K562 (cell line): ENCODE data around the gene TLE6. TPM values are rescaled to one million over a fixed set of nuclear protein-coding genes. Genes with fewer than 3 reads are reported as not detected.
A peak's percentile ranks its signal among the peaks of the same experiment; 100 is the strongest.

ENCODE experiments used
- CAMTA2 ChIP-seq: fragments of 250-450 bp; sonication (Bioruptor Pico); conservative IDR thresholded peaks from 2 replicates; pipeline ENCODE4 v1.5.1; 2022
- CBX3 ChIP-seq, 2 experiments: IDR thresholded peaks; 1 replicate in 1 of 2; 2 replicates in 1 of 2; pipeline ENCODE4 v1.6.1; 2012; ENCODE audit warnings: inconsistent platforms in 2 of 2, low read length in 2 of 2, borderline replicate concordance in 1 of 2, control low read depth in 1 of 2
- CBX5 ChIP-seq: IDR thresholded peaks from 2 replicates; pipeline ENCODE4 v1.6.1; 2014; ENCODE audit warnings: low read depth, borderline replicate concordance
- KDM1A ChIP-seq, 2 experiments: fragments of 450-650 bp; IDR thresholded peaks; 2 replicates each; pipeline ENCODE4 v1.6.1; 2016; ENCODE audit warnings: mild to moderate bottlenecking in 2 of 2
- MTA3 ChIP-seq: fragments of 450-650 bp; formaldehyde crosslinking; IDR thresholded peaks from 2 replicates; pipeline ENCODE4 v1.6.1; 2017; ENCODE audit warnings: mild to moderate bottlenecking, borderline replicate concordance
- NCOA1 ChIP-seq: fragments of 450-650 bp; IDR thresholded peaks from 2 replicates; pipeline ENCODE4 v1.6.1; 2016; ENCODE audit warnings: low read depth
- PHTF2 ChIP-seq: fragments of 250-450 bp; sonication (Bioruptor Pico); IDR thresholded peaks from 2 replicates; pipeline ENCODE4 v1.5.0; 2021; ENCODE audit warnings: mild to moderate bottlenecking
- SRF ChIP-seq, 2 experiments: fragments of 250-450, 450-650 bp in 1 of 2; sonication (Bioruptor Pico) in 1 of 2; sonication (generic) in 1 of 2; formaldehyde crosslinking; IDR thresholded peaks; 2 replicates each; pipeline versions ENCODE4 v1.5.0 to v1.5.1; 2020 to 2022; ENCODE audit warnings: mild to moderate bottlenecking in 1 of 2, missing genetic modification reagents in 1 of 2
- U2AF1 ChIP-seq: fragments of 200-400 bp; formaldehyde crosslinking; optimal IDR thresholded peaks from 2 replicates; pipeline ENCODE3; 2017; ENCODE audit warnings: mild to moderate bottlenecking, low read depth, low read length, moderate library complexity
- ZNF24 ChIP-seq: fragments of 450-650 bp; IDR thresholded peaks from 2 replicates; pipeline ENCODE4 v1.6.1; 2016
- ZNF316 ChIP-seq: fragments of 450-650 bp; IDR thresholded peaks from 2 replicates; pipeline ENCODE4 v1.6.1; 2016
- ZNF445 ChIP-seq: fragments of 250-450 bp; sonication (Bioruptor Pico); IDR thresholded peaks from 2 replicates; pipeline ENCODE4 v1.4.0; 2020; ENCODE audit warnings: low read depth, mild to moderate bottlenecking, moderate library complexity
- ZNF561 ChIP-seq: fragments of 450-650 bp; formaldehyde crosslinking; conservative IDR thresholded peaks from 2 replicates; pipeline ENCODE4 v1.4.0; 2020; ENCODE audit warnings: mild to moderate bottlenecking, moderate library complexity
- ZNF668 ChIP-seq: fragments of 250-450 bp; sonication (Bioruptor Pico); IDR thresholded peaks from 2 replicates; pipeline ENCODE4 v1.8.0; 2022; ENCODE audit warnings: mild to moderate bottlenecking, inconsistent platforms
- ZNF75A ChIP-seq: fragments of 450-650 bp; formaldehyde crosslinking; IDR thresholded peaks from 2 replicates; pipeline ENCODE4 v1.4.0; 2020; ENCODE audit warnings: mild to moderate bottlenecking
- polyA plus RNA-seq, 8 experiments: library from polyadenylated mRNA; depleted of rRNA in 4 of 8; stranded (reverse) in 5 of 8; unstranded in 3 of 8; fragments of >200 nt; fragmentation: Nextera tagmentation in 2 of 8; fragmentation: Illumina TruSeq in 1 of 8; extraction: Ambion mirVana in 2 of 8; extraction: Trizol in 1 of 8; gene quantifications; 2 replicates each; pipeline versions ENCODE4 v1.2.1 to v1.2.3, GENCODE V29; 2011 to 2014; ENCODE audit warnings: inconsistent platforms in 1 of 8, missing spikeins in 1 of 8
- total RNA-seq, 7 experiments: library from RNA; depleted of rRNA in 6 of 7; stranded (reverse); fragments of >200 nt in 6 of 7; fragmentation: Illumina TruSeq in 2 of 7; extraction: Trizol in 2 of 7; gene quantifications; 2 replicates each; pipeline versions ENCODE4 v1.2.1 to v1.2.3, GENCODE V29; 2011 to 2021; ENCODE audit warnings: low replicate concordance in 1 of 7
- TF ChIP-seq, protein P1 (sequence below): sonication (generic); formaldehyde crosslinking; IDR thresholded peaks from 2 replicates; pipeline ENCODE4 v1.8.0; 2023; ENCODE audit warnings: mild to moderate bottlenecking, missing genetic modification reagents
- TF ChIP-seq, protein P2 (sequence below): fragments of 450-650 bp; IDR thresholded peaks from 2 replicates; pipeline ENCODE4 v1.6.1; 2018; ENCODE audit warnings: mild to moderate bottlenecking, low read depth; ENCODE audit not compliant: partially characterized antibody
- TF ChIP-seq, protein P3 (sequence below): fragments of 250-450 bp; sonication (Bioruptor Pico); IDR thresholded peaks from 2 replicates; pipeline ENCODE4 v1.8.0; 2022; ENCODE audit warnings: inconsistent platforms
- TF ChIP-seq, protein P4 (sequence below): IDR thresholded peaks from 3 replicates; pipeline ENCODE4 v1.6.1; 2011; ENCODE audit warnings: borderline replicate concordance, mild to moderate bottlenecking, moderate library complexity; ENCODE audit not compliant: insufficient read length; ENCODE audit errors: extremely low read depth

TLE6 gene
- total and polyA plus RNA-seq, 9 of the 15 experiments (the other 6 are each of a cell fraction or from before 2014, with no cell fraction given) = 1.1 to 6.1 (median 2.5) TPM

DNA sequence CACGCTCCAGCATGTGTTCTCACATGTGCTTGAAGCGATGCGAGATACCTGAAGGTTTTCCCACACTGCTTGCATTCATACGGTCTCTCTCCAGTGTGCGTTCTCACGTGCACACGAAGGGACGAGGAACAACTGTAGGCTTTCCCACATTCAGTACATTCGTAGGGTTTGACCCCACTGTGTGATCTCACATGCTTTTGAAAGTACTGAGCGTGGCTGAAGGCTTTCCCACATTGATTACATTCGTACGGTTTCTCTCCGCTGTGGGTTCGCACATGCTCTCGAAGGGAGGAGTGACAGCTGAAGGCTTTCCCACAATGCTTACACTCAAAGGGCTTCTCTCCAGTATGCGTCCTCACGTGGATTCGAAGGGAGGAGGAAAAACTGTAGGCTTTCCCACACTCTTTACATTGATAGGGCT, 43.9 kb upstream of the TLE6 start (continued):
- TF ChIP-seq, protein P1, sequence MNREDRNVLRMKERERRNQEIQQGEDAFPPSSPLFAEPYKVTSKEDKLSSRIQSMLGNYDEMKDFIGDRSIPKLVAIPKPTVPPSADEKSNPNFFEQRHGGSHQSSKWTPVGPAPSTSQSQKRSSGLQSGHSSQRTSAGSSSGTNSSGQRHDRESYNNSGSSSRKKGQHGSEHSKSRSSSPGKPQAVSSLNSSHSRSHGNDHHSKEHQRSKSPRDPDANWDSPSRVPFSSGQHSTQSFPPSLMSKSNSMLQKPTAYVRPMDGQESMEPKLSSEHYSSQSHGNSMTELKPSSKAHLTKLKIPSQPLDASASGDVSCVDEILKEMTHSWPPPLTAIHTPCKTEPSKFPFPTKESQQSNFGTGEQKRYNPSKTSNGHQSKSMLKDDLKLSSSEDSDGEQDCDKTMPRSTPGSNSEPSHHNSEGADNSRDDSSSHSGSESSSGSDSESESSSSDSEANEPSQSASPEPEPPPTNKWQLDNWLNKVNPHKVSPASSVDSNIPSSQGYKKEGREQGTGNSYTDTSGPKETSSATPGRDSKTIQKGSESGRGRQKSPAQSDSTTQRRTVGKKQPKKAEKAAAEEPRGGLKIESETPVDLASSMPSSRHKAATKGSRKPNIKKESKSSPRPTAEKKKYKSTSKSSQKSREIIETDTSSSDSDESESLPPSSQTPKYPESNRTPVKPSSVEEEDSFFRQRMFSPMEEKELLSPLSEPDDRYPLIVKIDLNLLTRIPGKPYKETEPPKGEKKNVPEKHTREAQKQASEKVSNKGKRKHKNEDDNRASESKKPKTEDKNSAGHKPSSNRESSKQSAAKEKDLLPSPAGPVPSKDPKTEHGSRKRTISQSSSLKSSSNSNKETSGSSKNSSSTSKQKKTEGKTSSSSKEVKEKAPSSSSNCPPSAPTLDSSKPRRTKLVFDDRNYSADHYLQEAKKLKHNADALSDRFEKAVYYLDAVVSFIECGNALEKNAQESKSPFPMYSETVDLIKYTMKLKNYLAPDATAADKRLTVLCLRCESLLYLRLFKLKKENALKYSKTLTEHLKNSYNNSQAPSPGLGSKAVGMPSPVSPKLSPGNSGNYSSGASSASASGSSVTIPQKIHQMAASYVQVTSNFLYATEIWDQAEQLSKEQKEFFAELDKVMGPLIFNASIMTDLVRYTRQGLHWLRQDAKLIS (CRISPR knock-in tag) = no peak
- TF ChIP-seq CBX3 (IDR thresholded peaks at IDR 0.05; ENCODE audit: borderline replicate concordance in 1 of 2, low read length in 2 of 2) = peak; percentile 89 to 100
- peak; percentile 93 for TF ChIP-seq MTA3
- no peak for TF ChIP-seq PHTF2 (CRISPR knock-in tag)
- TF ChIP-seq, protein P2, sequence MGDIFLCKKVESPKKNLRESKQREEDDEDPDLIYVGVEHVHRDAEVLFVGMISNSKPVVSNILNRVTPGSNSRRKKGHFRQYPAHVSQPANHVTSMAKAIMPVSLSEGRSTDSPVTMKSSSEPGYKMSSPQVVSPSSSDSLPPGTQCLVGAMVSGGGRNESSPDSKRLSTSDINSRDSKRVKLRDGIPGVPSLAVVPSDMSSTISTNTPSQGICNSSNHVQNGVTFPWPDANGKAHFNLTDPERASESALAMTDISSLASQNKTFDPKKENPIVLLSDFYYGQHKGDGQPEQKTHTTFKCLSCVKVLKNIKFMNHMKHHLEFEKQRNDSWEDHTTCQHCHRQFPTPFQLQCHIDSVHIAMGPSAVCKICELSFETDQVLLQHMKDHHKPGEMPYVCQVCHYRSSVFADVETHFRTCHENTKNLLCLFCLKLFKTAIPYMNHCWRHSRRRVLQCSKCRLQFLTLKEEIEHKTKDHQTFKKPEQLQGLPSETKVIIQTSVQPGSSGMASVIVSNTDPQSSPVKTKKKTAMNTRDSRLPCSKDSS = peak; percentile 99
- no peak for TF ChIP-seq U2AF1
- TF ChIP-seq SRF (CRISPR knock-in tag; IDR thresholded peaks at IDR 0.05) = no peak
- TF ChIP-seq ZNF668 (CRISPR knock-in tag) = no peak
- TF ChIP-seq, protein P3, sequence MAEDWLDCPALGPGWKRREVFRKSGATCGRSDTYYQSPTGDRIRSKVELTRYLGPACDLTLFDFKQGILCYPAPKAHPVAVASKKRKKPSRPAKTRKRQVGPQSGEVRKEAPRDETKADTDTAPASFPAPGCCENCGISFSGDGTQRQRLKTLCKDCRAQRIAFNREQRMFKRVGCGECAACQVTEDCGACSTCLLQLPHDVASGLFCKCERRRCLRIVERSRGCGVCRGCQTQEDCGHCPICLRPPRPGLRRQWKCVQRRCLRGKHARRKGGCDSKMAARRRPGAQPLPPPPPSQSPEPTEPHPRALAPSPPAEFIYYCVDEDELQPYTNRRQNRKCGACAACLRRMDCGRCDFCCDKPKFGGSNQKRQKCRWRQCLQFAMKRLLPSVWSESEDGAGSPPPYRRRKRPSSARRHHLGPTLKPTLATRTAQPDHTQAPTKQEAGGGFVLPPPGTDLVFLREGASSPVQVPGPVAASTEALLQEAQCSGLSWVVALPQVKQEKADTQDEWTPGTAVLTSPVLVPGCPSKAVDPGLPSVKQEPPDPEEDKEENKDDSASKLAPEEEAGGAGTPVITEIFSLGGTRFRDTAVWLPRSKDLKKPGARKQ = peak; percentile 94
- TF ChIP-seq NCOA1 = peak; percentile 56; the same call in 1 of the 2 replicates
- TF ChIP-seq ZNF75A (CRISPR knock-in tag) = peak; percentile 100
- TF ChIP-seq ZNF445 (CRISPR knock-in tag) = peak; percentile 89; the same call in 1 of the 2 replicates
- TF ChIP-seq ZNF561 (CRISPR knock-in tag) = no peak
- no peak for TF ChIP-seq CAMTA2 (CRISPR knock-in tag)
- TF ChIP-seq, protein P4, sequence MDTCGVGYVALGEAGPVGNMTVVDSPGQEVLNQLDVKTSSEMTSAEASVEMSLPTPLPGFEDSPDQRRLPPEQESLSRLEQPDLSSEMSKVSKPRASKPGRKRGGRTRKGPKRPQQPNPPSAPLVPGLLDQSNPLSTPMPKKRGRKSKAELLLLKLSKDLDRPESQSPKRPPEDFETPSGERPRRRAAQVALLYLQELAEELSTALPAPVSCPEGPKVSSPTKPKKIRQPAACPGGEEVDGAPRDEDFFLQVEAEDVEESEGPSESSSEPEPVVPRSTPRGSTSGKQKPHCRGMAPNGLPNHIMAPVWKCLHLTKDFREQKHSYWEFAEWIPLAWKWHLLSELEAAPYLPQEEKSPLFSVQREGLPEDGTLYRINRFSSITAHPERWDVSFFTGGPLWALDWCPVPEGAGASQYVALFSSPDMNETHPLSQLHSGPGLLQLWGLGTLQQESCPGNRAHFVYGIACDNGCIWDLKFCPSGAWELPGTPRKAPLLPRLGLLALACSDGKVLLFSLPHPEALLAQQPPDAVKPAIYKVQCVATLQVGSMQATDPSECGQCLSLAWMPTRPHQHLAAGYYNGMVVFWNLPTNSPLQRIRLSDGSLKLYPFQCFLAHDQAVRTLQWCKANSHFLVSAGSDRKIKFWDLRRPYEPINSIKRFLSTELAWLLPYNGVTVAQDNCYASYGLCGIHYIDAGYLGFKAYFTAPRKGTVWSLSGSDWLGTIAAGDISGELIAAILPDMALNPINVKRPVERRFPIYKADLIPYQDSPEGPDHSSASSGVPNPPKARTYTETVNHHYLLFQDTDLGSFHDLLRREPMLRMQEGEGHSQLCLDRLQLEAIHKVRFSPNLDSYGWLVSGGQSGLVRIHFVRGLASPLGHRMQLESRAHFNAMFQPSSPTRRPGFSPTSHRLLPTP = no peak
- peak in 1 of 2 experiments; percentile 69; a peak in 2 of 4 replicates for TF ChIP-seq KDM1A (IDR thresholded peaks at IDR 0.05)
- TF ChIP-seq CBX5 = peak; percentile 97
- peak; percentile 68 for TF ChIP-seq ZNF24
- TF ChIP-seq ZNF316 = no peak
